Gastrocnemius medialis (tissue), 4 donors: ENCODE results near the gene HELB. TPM values are rescaled to one million over a fixed set of nuclear protein-coding genes. Genes with fewer than 3 reads are reported as not detected.

Experiments
- ATAC-seq, 2 donors: fragments of 150-250 bp; one replicate each; pipeline ENCODE4 v1.9.1; 2016
- DNase-seq, 2 donors: peaks; one replicate each; pipeline ENCODE4 v3.0.0-alpha.2; 2019
- H3K27ac ChIP-seq, 4 donors: fragments of 200-600 bp; sonication (generic); 1 replicate in 1 of 4; 2 replicates in 3 of 4; pipeline ENCODE4 v1.5.1; 2016 to 2018; ENCODE audit warnings: mild to moderate bottlenecking in 2 of 4, moderate library complexity in 1 of 4
- H3K27me3 ChIP-seq, 3 donors: fragments of 200-600 bp; sonication (generic) in 2 of 3; 1 replicate in 1 of 3; 2 replicates in 2 of 3; pipeline versions ENCODE4 v1.5.1 to v1.6.0; 2016 to 2019; ENCODE audit warnings: mild to moderate bottlenecking in 1 of 3, moderate library complexity in 1 of 3
- H3K36me3 ChIP-seq, 2 donors: fragments of 200-600 bp; sonication (generic) in 1 of 2; one replicate each; pipeline ENCODE4 v1.5.1; 2017 to 2018
- H3K4me1 ChIP-seq, 2 donors: fragments of 200-600 bp; sonication (generic) in 1 of 2; one replicate each; pipeline ENCODE4 v1.5.1; 2016 to 2017; ENCODE audit warnings: mild to moderate bottlenecking in 2 of 2
- H3K4me3 ChIP-seq, 4 donors: fragments of 200-600 bp; sonication (generic) in 3 of 4; 1 replicate in 1 of 4; 2 replicates in 3 of 4; pipeline ENCODE4 v1.5.1; 2016 to 2019; ENCODE audit warnings: mild to moderate bottlenecking in 2 of 4
- H3K9me3 ChIP-seq, 3 donors: fragments of 200-600 bp; sonication (generic) in 2 of 3; 1 replicate in 1 of 3; 2 replicates in 2 of 3; pipeline ENCODE4 v1.5.1; 2016 to 2019
- CTCF ChIP-seq, 5 experiments: fragments of 450-650 bp in 3 of 5; fragments of 200-600 bp in 2 of 5; sonication (generic) in 2 of 5; IDR thresholded peaks in 4 of 5; conservative IDR thresholded peaks in 1 of 5; 1 replicate in 4 of 5; 2 replicates in 1 of 5; pipeline ENCODE4 v1.5.1; 2016 to 2019; ENCODE audit warnings: antibody characterized with exemption in 5 of 5, mild to moderate bottlenecking in 3 of 5, moderate library complexity in 3 of 5
- POLR2A ChIP-seq, 2 donors: fragments of 450-650 bp; IDR thresholded peaks; one replicate each; pipeline ENCODE4 v1.6.1; 2017; ENCODE audit warnings: antibody characterized with exemption in 2 of 2, mild to moderate bottlenecking in 2 of 2, moderate library complexity in 2 of 2
- in situ Hi-C, 4 donors: fragments of 200-750 bp; cut with MboI; loops; one replicate each; pipeline versions ENCODE4 v1.15.0 to v1.8.0; 2017; ENCODE audit warnings: low sequenced_read_pairs in 4 of 4
- intact Hi-C: fragments of 100-400 bp; cut with DNase I; formaldehyde crosslinking; loops from one replicate; pipeline ENCODE4 v1.15.1; 2023; ENCODE audit warnings: low total_unique reads
- total RNA-seq, 4 donors: library from RNA; depleted of rRNA; stranded (reverse); fragments of >200 nt; gene quantifications; one replicate each; pipeline versions ENCODE4 v1.1.0 to v1.2.3, GENCODE V29; 2016

Gene HELB
- total RNA-seq, 4 donors from 2014 or later, result 0.49 to 1.2 (median 0.82) TPM

GRCh38 chr12:66323017-66323416 is 20.7 kb downstream of the HELB start:
- Histone ChIP-seq H3K27ac (no peak overlapping the region), H3K36me3 (no peaks in the 10 kb centered on the region), H3K9me3 (no peaks in the 10 kb centered on the region), H3K27me3 (no peaks in the 10 kb centered on the region), H3K4me3 (no peak overlapping the region), H3K4me1 (no peaks in the 10 kb centered on the region)
- no peak for ATAC-seq
- TF ChIP-seq POLR2A (IDR thresholded peaks at IDR 0.05), result no peak
- no peak for TF ChIP-seq CTCF (IDR thresholded peaks at IDR 0.05 in 4 of 5, conservative IDR thresholded peaks at IDR 0.05 in 1 of 5)
- intact Hi-C loops (no loop called here), in situ Hi-C loops (loop anchor here in 1 of 4 donors (25.0 kb wide), 1 partner anchor 161 kb away; the partner anchor contains the start of gene TMBIM4)
- no peak for DNase-seq

GRCh38 chr12:66329941-66330340 is 27.6 kb downstream of the HELB start:
- no peak for DNase-seq
- no peak for ATAC-seq
- Histone ChIP-seq H3K4me3 (no peak overlapping the region), H3K9me3 (no peaks in the 10 kb centered on the region), H3K27ac (no peak overlapping the region), H3K36me3 (no peaks in the 10 kb centered on the region), H3K27me3 (no peaks in the 10 kb centered on the region), H3K4me1 (no peaks in the 10 kb centered on the region)
- in situ Hi-C loops (no loop called here), intact Hi-C loops (no loop called here)
- TF ChIP-seq POLR2A (IDR thresholded peaks at IDR 0.05) (no peak), CTCF (IDR thresholded peaks at IDR 0.05 in 4 of 5, conservative IDR thresholded peaks at IDR 0.05 in 1 of 5) (no peak)

- Histone ChIP-seq H3K4me3 (no peak overlapping the region), H3K9me3 (no peaks in the 10 kb centered on the region), H3K27ac (no peak overlapping the region), H3K4me1 (no peaks in the 10 kb centered on the region), H3K27me3 (no peaks in the 10 kb centered on the region), H3K36me3 (no peaks in the 10 kb centered on the region)
- ATAC-seq (no peak), DNase-seq (no peak)
- TF ChIP-seq POLR2A (IDR thresholded peaks at IDR 0.05), result no peak
- no peak for TF ChIP-seq CTCF (IDR thresholded peaks at IDR 0.05 in 4 of 5, conservative IDR thresholded peaks at IDR 0.05 in 1 of 5)
- intact Hi-C loops (no loop called here), in situ Hi-C loops (no loop called here)
Observed at GRCh38 chr12:66331016-66331415, 28.7 kb downstream of the HELB start.

GRCh38 chr12:66331814-66332213 is 29.5 kb downstream of the HELB start:
- no peaks in the 10 kb centered on the region for H3K36me3 ChIP-seq
- H3K4me3 ChIP-seq, result no peak overlapping the region
- no peak for ATAC-seq
- no peaks in the 10 kb centered on the region for H3K9me3 ChIP-seq
- no peak for DNase-seq
- no peaks in the 10 kb centered on the region for H3K27me3 ChIP-seq
- intact Hi-C loops, result no loop called here
- H3K27ac ChIP-seq, result no peak overlapping the region
- no peaks in the 10 kb centered on the region for H3K4me1 ChIP-seq
- in situ Hi-C loops, result no loop called here
- TF ChIP-seq CTCF (IDR thresholded peaks at IDR 0.05 in 4 of 5, conservative IDR thresholded peaks at IDR 0.05 in 1 of 5), result no peak
- no peak for TF ChIP-seq POLR2A (IDR thresholded peaks at IDR 0.05)

- in situ Hi-C loops (no loop called here), intact Hi-C loops (no loop called here)
- TF ChIP-seq CTCF (IDR thresholded peaks at IDR 0.05 in 4 of 5, conservative IDR thresholded peaks at IDR 0.05 in 1 of 5) (no peak), POLR2A (IDR thresholded peaks at IDR 0.05) (no peak)
- H3K27me3 ChIP-seq, result no peaks in the 10 kb centered on the region
- H3K4me1 ChIP-seq, result no peaks in the 10 kb centered on the region
- DNase-seq (no peak), ATAC-seq (no peak)
- no peaks in the 10 kb centered on the region for H3K9me3 ChIP-seq
- H3K4me3 ChIP-seq, result no peak overlapping the region
- H3K27ac ChIP-seq, result no peak overlapping the region
- H3K36me3 ChIP-seq, result peaks cover 0 to 13% of the 10 kb centered on the region in 2 donors
Observed at GRCh38 chr12:66335746-66336145, 33.5 kb downstream of the HELB start.
